ENCODE results near the gene ERVK3-1. TPM values are rescaled to one million over a fixed set of nuclear protein-coding genes. Genes with fewer than 3 reads are reported as not detected.
"Not testable (repeated sequence)": the region's sequence is repeated elsewhere in the genome, so short reads cannot be mapped to it uniquely, and the experiment has no call there.

Gene ERVK3-1, protein sequence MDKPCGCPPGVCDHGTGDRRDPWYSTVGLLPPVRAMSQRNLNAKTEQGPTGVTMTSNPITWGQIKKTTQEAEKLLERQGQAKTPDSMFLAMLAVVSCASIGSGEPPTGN
- total RNA-seq: 32.9 TPM

DNA sequence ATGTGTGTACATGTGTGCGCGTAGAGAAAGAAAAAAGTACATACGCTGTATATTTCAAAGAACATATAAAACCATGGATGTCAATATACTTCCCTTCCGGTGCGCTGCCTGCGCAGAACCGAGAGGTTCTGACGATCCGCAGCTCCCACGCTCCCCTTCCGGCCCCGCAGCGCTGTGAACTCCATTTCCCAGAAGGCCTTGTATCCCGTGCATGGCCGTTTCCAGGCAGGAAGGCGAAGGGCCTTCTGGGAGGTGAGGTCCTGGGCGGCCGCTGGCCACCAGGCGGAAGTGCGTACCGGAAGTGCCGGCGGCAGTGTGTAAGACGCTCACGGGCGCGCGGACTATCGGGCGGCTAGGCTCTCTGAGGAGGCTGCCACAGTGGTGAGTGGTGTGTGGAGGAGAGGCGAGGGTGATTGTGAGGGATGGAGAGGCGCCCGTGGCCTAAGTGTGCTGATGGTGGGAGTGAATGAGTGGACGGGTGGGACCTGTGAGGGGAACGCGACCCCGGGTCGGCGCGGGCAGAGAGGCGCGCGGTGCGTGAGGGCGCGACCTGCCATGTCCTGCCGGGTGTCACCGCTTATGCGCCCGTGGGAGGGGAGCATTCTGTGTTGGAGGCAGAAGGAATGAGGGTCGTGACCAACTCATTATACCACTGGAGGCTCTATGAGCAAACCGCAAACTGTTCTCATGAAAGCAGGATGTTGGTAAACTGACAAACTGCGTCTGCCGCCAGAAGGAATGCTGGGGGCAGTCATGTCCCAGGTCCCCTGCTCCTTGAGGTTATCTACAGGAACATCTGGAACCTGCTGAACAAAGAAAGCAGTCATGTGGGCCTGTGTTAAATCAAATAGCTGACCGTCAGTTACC is at the start of gene ERVK3-1:
ERVK3-1 (plus strand) TSS at position 313 of the 867 bp plus-strand sequence. CDS start 6,792 bp downstream, outside the sequence.
- ATAC-seq (peak; percentile 100), DNase-seq (ENCODE audit: low spot score) (peak; percentile 95)
- intact Hi-C loops (cut with DNase I): no loop called here

DNA sequence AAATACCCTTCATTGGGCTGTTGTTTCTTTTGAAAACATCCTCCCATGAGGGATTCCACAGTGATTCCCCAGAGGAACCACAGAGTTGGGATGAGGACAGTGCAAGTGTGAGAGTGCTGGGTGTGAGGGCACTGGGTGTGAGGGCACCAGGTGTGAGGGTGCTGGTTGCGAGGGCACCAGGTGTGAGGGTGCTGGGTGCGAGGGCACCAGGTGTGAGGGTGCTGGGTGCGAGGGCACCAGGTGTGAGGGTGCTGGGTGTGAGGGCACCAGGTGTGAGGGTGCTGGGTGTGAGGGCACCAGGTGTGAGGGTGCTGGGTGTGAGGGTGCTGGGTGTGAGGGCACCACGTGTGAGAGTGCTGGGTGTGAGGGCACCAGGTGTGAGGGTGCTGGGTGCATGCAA is 46.9 kb upstream of the ERVK3-1 start:
- intact Hi-C loops (cut with DNase I); ATAC-seq; DNase-seq (ENCODE audit: low spot score): not testable (repeated sequence)

- intact Hi-C loops (cut with DNase I): no loop called here
- ATAC-seq (no peak), DNase-seq (ENCODE audit: low spot score) (no peak)
Measured at GRCh38 chr19:58261600-58261967, 43.6 kb upstream of the ERVK3-1 start.

DNA sequence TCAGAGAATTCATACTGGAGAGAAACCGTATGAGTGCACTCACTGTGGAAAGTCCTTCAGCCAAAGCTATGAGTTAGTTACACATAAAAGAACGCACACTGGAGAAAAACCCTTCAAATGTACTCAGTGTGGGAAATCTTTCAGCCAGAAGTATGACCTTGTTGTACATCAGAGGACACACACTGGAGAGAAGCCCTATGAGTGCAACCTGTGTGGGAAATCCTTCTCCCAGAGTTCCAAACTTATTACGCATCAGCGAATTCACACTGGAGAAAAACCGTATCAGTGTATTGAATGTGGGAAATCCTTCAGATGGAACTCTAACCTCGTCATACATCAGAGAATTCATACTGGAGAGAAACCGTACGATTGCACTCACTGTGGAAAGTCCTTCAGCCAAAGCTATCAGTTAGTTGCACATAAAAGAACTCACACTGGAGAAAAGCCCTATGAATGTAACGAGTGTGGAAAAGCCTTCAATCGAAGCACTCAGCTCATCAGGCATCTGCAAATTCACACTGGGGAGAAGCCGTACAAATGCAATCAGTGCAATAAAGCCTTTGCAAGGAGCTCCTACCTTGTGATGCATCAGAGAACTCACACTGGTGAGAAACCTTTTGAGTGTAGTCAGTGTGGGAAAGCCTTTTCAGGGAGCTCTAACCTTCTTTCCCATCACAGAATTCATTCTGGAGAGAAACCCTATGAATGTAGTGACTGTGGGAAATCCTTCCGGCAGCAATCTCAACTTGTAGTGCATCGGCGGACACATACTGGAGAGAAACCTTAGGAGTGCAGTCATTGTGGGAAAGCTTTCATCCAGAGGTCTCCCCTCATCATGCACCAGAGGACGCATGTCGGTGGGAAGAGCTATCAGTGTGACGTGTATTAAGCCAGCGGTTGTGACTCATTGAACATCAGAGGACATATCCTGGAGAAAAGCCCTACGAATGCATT is 42.9 kb upstream of the ERVK3-1 start:
- DNase-seq (ENCODE audit: low spot score) (no peak), ATAC-seq (no peak)
- intact Hi-C loops (cut with DNase I): no loop called here

DNA sequence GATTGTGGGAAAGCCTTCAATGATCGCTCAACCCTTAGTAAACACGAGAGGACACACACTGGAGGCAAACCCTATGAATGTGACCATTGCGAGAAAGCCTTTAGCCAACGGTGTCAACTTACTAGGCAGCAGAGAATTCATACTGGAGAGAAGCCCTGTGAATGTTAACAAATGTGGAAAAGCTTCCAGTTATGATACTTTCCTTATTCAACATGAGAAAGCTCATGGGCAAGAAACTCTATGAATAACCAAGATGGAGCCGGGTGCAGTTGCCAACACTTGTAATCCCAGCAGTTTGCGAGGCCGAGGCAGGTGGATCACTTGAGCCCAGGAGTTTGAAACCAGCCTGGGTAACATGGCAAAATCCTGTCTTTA is 42.3 kb upstream of the ERVK3-1 start:
- DNase-seq (ENCODE audit: low spot score) (no peak), ATAC-seq (no peak)
- intact Hi-C loops (cut with DNase I): no loop called here

DNA sequence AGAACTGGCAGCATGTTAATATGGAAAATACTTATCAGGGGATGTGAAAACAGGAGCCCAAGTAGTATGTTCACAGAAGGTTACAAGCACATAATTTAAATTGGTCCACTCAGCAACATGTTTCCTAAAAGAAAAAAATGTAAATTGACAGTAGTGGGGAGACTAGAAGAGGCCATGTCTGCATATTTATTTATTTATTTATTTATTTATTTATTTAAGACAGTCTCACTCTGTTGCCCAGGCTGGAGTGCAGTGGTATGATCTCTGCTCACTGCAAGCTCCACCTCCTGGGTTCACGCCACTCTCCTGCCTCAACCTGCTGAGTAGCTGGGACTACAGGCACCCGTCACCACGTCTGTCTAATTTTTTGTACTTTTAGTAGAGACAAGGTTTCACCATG is 40.1 kb upstream of the ERVK3-1 start:
- intact Hi-C loops (cut with DNase I): no loop called here
- ATAC-seq: no peak
- DNase-seq (ENCODE audit: low spot score): no peak

DNA sequence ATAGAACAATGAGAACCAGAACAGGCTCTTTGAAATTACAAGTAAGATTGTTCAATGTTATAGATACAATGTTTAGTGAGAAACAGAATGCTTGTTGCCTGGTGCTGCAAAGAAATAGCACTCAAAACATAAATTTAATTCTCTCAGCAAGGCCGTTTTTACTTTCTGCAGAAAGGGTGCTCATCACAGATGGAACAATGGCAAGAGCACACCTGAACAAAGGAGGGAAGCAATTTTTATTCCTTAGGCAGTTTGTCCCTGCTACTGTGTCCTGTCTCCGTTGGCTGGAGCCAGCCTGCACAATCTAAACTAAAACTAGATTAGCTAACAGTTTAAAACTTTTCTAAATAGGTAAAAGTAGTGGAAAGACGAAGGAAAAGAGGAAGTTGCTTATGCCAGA is 36.8 kb upstream of the ERVK3-1 start:
- intact Hi-C loops (cut with DNase I): no loop called here
- no peak for ATAC-seq
- no peak for DNase-seq (ENCODE audit: low spot score)

DNA sequence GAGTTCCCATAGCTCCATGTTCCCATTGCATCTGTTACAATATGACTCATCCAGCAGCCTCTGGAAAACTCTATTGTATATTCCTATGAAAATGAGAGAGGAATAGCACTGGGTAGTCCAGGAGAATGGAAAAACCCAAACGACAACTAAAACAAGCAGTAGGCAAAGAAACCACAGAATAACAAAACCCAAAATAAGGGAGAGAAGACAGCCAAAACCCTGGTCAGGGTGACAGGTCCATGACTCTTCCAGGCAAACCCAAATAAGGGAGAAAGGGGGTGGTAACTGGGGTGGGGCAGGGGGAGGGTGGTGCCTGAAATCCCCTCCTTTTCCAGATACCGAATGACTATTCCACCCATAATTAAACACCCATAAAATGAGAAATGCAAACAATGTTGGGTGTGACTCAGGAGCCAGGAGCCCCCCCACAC is 30.4 kb upstream of the ERVK3-1 start:
- intact Hi-C loops (cut with DNase I): no loop called here
- ATAC-seq: no peak
- DNase-seq (ENCODE audit: low spot score): no peak

DNA sequence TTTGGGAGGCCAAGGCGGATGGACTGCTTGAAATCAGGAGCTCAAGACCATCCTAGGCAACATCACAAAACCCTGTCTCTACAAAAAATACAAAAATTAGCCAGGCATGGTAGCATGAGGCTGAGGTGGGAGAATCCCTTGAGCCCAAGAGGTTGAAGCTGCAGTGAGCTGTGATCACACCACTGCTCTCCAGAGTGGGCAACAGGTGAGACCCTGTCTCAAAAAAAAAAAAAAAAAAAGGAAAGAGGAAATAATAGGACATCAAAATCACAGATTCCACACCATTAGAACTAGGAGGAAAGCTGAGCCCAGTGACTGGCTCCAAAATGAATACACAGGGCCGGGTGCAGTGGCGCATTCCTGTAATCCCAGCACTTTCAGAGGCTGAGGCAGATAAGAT is 29.6 kb upstream of the ERVK3-1 start:
- DNase-seq (ENCODE audit: low spot score): no peak
- no peak for ATAC-seq
- intact Hi-C loops (cut with DNase I): no loop called here

DNA sequence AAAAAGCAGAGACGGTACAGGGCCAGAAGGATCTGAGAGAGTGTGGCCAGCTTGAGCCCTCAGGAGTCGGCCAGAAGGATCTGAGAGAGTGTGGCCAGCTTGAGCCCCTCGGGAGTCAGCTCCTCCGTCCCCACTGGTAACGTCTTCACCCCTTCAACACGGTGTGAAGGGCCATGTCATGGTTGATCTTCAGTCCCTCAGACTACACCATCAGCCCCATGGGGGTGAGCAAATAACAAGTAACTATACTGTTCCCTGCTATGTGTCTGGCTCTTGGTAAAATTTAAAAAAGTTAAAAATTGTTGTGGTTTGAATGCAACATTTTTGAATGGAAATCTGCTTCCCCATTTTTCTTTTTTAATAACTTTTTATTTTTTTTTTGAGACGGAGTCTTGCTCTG is 28.0 kb upstream of the ERVK3-1 start:
- no peak for ATAC-seq
- no peak for DNase-seq (ENCODE audit: low spot score)
- intact Hi-C loops (cut with DNase I): no loop called here

- intact Hi-C loops (cut with DNase I): no loop called here
- DNase-seq (ENCODE audit: low spot score): no peak
- peak; percentile 43 for ATAC-seq
Measured at GRCh38 chr19:58277748-58278540, 27.2 kb upstream of the ERVK3-1 start.

GRCh38 chr19:58278541-58279041 is 26.6 kb upstream of the ERVK3-1 start, which contains the start of gene ZNF8:
Gene ZNF8, plus strand, starts transcription at chr19:58278955. Its CDS starts 127 bp downstream, at chr19:58279082.
- DNase-seq (ENCODE audit: low spot score) (peak; percentile 98), ATAC-seq (peak; percentile 98)
- intact Hi-C loops (cut with DNase I): no loop called here

DNA sequence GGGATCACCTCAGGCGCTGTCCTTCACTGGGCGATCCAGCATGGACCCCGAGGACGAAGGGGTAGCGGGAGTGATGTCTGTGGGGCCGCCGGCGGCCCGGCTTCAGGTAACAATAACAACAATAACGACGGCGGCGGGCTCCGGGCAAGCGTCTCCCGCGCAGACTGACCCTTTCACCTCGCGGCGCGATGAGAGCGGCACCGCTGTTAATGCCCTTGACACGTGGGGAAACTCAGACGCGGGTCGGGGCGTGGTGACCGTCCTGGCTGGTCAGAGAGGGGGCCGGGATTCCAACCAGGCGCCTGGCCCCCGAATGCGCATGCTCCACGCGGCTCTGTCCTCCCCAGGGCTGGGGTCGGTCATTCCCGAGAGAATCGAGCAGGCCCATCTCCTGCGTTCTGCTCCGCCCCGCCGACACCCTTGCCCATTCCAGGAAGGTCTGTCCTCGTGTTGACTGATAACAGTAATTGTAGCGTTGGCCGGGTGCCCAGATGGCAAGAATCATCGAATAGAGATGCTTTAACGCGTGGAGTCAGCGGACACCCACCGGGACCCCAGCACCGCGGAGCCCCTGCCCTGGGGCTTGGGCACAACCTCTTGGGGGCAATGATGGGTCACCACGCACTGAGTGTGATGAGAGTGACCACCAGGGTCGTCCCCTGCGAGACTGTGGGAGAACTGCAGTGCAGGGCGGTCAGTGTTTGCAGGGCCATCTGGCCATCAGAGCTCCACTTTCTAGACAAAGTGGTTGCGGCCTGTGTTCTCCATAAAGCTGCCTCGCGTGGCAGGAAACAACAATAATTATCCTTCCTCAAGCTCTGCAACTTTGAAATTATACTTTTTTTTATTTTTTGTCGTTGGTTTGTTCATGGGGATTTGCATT is 25.9 kb upstream of the ERVK3-1 start:
- intact Hi-C loops (cut with DNase I): no loop called here
- peak; percentile 83 for DNase-seq (ENCODE audit: low spot score)

DNA sequence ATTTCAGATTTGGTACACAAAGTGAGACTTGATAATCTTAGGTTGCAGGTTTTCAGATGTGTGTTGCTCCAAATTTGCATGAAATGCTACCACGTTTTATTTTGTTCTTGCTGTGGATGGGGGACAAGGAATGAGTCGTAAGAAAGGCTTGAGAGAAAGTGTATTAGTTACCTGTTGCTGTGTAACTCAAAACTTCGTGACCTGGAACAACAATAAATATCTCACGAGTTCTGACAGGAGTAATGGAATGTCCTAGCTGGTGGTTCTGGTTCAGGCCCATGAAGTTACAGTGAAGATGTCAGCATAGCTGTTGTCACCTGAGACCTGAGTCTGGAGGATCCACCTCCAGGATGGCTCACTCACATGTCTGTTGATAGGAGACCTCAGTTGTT is 25.3 kb upstream of the ERVK3-1 start:
- ATAC-seq (no peak), DNase-seq (ENCODE audit: low spot score) (no peak)
- intact Hi-C loops (cut with DNase I): no loop called here

More for the DNA sequence above, 25.9 kb upstream of the ERVK3-1 start:
- peak; percentile 61 for ATAC-seq

DNA sequence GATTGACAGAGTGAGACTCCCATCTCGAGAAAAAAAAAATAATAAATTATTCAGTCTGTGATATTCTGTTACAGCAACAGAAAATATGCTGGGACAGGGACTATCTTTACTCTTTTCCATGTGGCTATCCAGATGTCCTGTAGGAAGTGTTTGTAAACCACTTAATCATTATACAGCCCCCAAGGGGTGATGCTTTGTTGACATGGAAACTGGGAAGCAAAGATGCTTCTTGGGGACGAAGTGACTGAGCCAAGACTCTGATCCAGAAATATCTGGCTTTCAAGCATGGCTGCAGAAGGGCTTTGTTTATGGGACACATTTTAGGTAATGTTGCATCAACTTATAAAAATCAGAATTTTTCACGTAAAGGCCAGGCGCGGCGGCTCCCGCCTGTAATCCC is 21.0 kb upstream of the ERVK3-1 start:
- DNase-seq (ENCODE audit: low spot score) (no peak), ATAC-seq (no peak)
- intact Hi-C loops (cut with DNase I): no loop called here

- DNase-seq (ENCODE audit: low spot score): no peak
- intact Hi-C loops (cut with DNase I): no loop called here
Measured at GRCh38 chr19:58291943-58292342, 13.2 kb upstream of the ERVK3-1 start.

DNA sequence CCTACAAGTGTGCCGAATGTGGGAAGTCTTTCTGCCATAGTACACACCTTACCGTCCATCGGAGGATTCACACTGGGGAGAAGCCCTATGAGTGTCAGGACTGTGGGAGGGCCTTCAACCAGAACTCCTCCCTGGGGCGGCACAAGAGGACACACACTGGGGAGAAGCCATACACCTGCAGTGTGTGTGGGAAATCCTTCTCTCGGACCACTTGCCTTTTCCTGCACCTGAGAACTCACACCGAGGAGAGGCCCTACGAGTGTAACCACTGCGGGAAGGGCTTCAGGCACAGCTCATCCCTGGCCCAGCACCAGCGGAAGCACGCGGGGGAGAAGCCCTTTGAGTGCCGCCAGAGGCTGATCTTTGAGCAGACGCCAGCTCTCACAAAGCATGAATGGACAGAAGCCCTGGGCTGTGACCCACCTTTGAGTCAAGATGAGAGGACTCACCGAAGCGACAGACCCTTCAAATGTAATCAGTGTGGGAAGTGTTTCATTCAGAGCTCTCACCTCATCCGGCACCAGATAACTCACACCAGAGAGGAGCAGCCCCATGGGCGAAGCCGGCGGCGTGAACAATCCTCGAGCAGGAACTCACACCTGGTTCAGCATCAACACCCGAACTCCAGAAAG is 10.3 kb upstream of the ERVK3-1 start:
- ATAC-seq (no peak), DNase-seq (ENCODE audit: low spot score) (no peak)
- intact Hi-C loops (cut with DNase I): no loop called here

More at GRCh38 chr19:58291943-58292342, 13.2 kb upstream of the ERVK3-1 start:
- ATAC-seq: no peak

Measured in sciatic nerve (tissue), 2 donors.